Embryonic facial prominence (tissue), 1 donor: ENCODE measurements around the gene SOBP.
A peak's percentile ranks its signal among the peaks of the same experiment; 100 is the strongest.

Experiments used
- DNase-seq: peaks from one replicate; pipeline ENCODE4 v3.0.0-alpha.2; 2016; ENCODE audit errors: extremely low spot score

Gene SOBP

GRCh38 chr6:107584726-107585125, 94.8 kb downstream of the SOBP start:
- no peak for DNase-seq

- DNase-seq, result no peak
Observed at GRCh38 chr6:107585815-107586435, 96.0 kb downstream of the SOBP start.

GRCh38 chr6:107587451-107587850, 97.5 kb downstream of the SOBP start:
- no peak for DNase-seq

GRCh38 chr6:107589199-107589598, 99.3 kb downstream of the SOBP start:
- no peak for DNase-seq

GRCh38 chr6:107589934-107590333, 100.0 kb downstream of the SOBP start:
- no peak for DNase-seq

GRCh38 chr6:107590378-107590777, 100.5 kb downstream of the SOBP start:
- no peak for DNase-seq

GRCh38 chr6:107591346-107591745, 101.4 kb downstream of the SOBP start:
- no peak for DNase-seq

GRCh38 chr6:107592806-107593205, 102.9 kb downstream of the SOBP start:
- no peak for DNase-seq

GRCh38 chr6:107594736-107595135, 104.8 kb downstream of the SOBP start:
- DNase-seq, result no peak

- DNase-seq, result no peak
Observed at GRCh38 chr6:107598091-107598490, 108.2 kb downstream of the SOBP start.

GRCh38 chr6:107599043-107599442, 109.1 kb downstream of the SOBP start:
- DNase-seq, result no peak

- DNase-seq, result no peak
Observed at GRCh38 chr6:107600121-107600520, 110.2 kb downstream of the SOBP start.

- peak; percentile 29 for DNase-seq
Observed at GRCh38 chr6:107600936-107601335, 111.0 kb downstream of the SOBP start.

GRCh38 chr6:107601406-107601805, 111.5 kb downstream of the SOBP start:
- DNase-seq, result no peak

- no peak for DNase-seq
Observed at GRCh38 chr6:107602321-107603005, 112.5 kb downstream of the SOBP start.

GRCh38 chr6:107603006-107603370, 113.1 kb downstream of the SOBP start:
- no peak for DNase-seq

GRCh38 chr6:107604549-107604948, 114.6 kb downstream of the SOBP start:
- DNase-seq, result no peak

- no peak for DNase-seq
Observed at GRCh38 chr6:107606407-107606806, 116.5 kb downstream of the SOBP start.

- no peak for DNase-seq
Observed at GRCh38 chr6:107607116-107607515, 117.2 kb downstream of the SOBP start.

GRCh38 chr6:107611094-107611810, 121.3 kb downstream of the SOBP start:
- no peak for DNase-seq

- DNase-seq, result no peak
Observed at GRCh38 chr6:107612762-107613415, 123.0 kb downstream of the SOBP start.

- no peak for DNase-seq
Observed at GRCh38 chr6:107613651-107614379, 123.9 kb downstream of the SOBP start.
